ENCODE data around the gene CST3.

CST3 gene

DNA sequence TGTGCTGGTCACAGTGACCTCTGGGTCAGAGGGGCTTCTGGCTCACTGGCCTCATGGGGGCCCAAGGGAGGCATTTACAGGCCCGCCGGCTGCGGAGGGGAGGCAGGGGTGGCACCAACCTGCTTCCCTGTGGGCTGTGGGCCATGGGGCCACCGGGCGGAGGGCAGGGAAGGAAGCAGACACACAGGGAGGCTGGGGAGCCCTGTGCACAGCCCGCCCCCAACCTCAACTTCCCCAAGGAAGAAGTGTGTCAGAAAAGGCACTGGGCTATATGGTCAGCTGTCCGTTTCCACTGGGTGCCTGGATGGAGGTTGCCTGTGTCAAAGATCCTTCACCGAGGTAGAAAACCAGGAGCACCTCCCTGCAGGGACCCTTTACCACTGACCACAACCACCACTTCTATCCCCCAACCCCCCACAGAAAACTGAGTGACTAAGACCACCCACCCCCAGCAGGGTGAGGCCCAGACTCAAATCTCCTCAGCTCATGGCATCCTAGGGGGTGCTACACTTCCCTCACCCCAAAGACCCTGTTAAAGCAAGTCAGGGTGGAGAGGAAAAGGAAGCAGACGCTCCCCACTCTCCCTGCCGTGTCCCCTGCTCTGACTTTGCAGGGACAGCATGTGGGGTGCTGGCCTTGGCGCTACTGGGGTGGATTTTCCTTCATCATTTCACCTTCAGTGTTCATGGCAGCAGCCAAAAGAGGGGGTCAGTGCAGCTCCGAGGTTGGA, 5.6 kb downstream of the CST3 start:
- Histone ChIP-seq H3K9ac (ENCODE audit: low read length) (no peak overlapping the region), H3K79me2 (ENCODE audit: low read length) (no peaks in the 10 kb centered on the region), H3K27me3 (replicated peaks; ENCODE audit: insufficient read depth, low read length) (no peaks in the 10 kb centered on the region), H4K20me1 (ENCODE audit: insufficient read depth, low read length) (no peaks in the 10 kb centered on the region), H3F3A (ENCODE audit: insufficient read depth, low read length) (no peaks in the 10 kb centered on the region), H3K9me2 (replicated peaks; ENCODE audit: insufficient read depth, low read length) (no peaks in the 10 kb centered on the region), H3K4me1 (ENCODE audit: low read length) (no peaks in the 10 kb centered on the region), H2AFZ (ENCODE audit: low read length) (no peak overlapping the region), H3K9me3 (replicated peaks; ENCODE audit: insufficient read depth, low read length) (no peaks in the 10 kb centered on the region), H3K27ac (ENCODE audit: low read length) (no peak overlapping the region), H3K4me3 (ENCODE audit: low read length) (no peak overlapping the region), H3K4me2 (ENCODE audit: low read depth, low read length) (no peak overlapping the region), H3K36me3 (replicated peaks; ENCODE audit: insufficient read depth, low read length) (no peaks in the 10 kb centered on the region)
- TF ChIP-seq EZH2phosphoT487 (IDR thresholded peaks at IDR 0.05; ENCODE audit: low read length), result no peak
- TF ChIP-seq, protein P1, sequence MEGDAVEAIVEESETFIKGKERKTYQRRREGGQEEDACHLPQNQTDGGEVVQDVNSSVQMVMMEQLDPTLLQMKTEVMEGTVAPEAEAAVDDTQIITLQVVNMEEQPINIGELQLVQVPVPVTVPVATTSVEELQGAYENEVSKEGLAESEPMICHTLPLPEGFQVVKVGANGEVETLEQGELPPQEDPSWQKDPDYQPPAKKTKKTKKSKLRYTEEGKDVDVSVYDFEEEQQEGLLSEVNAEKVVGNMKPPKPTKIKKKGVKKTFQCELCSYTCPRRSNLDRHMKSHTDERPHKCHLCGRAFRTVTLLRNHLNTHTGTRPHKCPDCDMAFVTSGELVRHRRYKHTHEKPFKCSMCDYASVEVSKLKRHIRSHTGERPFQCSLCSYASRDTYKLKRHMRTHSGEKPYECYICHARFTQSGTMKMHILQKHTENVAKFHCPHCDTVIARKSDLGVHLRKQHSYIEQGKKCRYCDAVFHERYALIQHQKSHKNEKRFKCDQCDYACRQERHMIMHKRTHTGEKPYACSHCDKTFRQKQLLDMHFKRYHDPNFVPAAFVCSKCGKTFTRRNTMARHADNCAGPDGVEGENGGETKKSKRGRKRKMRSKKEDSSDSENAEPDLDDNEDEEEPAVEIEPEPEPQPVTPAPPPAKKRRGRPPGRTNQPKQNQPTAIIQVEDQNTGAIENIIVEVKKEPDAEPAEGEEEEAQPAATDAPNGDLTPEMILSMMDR (IDR thresholded peaks at IDR 0.05; ENCODE audit: low read length), result no peak
- TF ChIP-seq EZH2 (optimal IDR thresholded peaks at IDR 0.05; ENCODE audit: low read depth, low read length), result no peak
- no peak for DNase-seq

DNA sequence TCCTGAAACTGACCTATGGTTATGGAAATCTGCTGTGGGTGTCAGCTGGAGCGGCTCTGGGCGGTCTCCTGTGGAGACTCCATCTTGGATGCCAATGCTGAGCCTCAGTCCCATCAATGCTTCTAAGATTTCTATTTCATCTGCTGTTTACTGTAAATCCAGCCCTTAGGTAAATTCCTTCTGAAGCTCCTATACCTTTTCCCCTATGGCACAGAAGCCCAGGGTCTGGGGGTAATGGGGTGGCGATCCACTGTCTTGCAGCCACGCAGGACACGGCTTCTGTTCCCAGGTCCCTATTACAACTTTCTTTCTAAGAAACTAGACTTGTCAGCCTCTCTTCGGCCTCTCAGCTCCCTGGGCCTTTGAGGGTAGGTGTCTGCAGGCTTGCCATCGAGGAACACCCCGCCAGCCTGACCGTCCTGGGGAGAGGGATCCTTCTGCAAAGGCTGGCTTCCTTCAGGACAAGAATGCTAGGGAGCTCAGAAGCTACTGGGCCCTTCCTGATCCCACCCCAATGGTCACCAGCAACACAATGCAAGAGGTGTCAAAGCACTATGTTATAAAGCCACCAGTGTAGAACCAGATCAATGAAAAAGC, 6.4 kb downstream of the CST3 start:
- Histone ChIP-seq H3K4me2 (ENCODE audit: low read depth, low read length) (no peak overlapping the region), H2AFZ (ENCODE audit: low read length) (no peak overlapping the region)

DNA sequence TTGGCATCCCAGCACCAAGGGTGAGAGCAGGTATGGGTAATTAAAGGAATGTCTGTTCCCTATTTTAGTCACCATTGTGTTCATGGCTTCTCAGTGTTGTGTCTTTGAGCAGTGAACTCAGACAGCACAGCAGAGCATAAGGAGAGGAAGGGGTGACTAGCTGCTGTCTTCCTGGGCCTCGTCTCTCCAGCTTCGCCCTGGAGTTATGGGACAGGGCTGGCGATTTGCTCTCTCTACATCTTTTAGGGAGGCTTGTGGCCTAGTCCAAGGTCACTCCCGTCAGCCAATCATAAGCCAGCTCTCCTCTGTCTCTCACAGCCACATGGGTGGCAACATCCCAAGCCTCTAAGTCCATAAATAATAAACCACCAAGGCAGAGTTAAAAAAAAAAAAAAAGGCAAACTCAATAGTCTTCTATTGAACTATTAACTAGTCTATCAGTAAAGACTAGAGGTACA, 7.3 kb downstream of the CST3 start:
- Histone ChIP-seq H3K27me3 (replicated peaks; ENCODE audit: insufficient read depth, low read length) (no peaks in the 10 kb centered on the region), H3K27ac (ENCODE audit: low read length) (no peak overlapping the region), H3K4me1 (ENCODE audit: low read length) (no peaks in the 10 kb centered on the region), H3K36me3 (replicated peaks; ENCODE audit: insufficient read depth, low read length) (no peaks in the 10 kb centered on the region), H3K9me2 (replicated peaks; ENCODE audit: insufficient read depth, low read length) (no peaks in the 10 kb centered on the region), H3K4me3 (ENCODE audit: low read length) (no peak overlapping the region), H3F3A (ENCODE audit: insufficient read depth, low read length) (no peaks in the 10 kb centered on the region), H3K4me2 (ENCODE audit: low read depth, low read length) (no peak overlapping the region), H3K9me3 (replicated peaks; ENCODE audit: insufficient read depth, low read length) (no peaks in the 10 kb centered on the region), H3K9ac (ENCODE audit: low read length) (no peak overlapping the region), H3K79me2 (ENCODE audit: low read length) (no peaks in the 10 kb centered on the region), H2AFZ (ENCODE audit: low read length) (no peak overlapping the region), H4K20me1 (ENCODE audit: insufficient read depth, low read length) (no peaks in the 10 kb centered on the region)
- TF ChIP-seq, protein P1 (IDR thresholded peaks at IDR 0.05; ENCODE audit: low read length), result no peak
- TF ChIP-seq EZH2phosphoT487 (IDR thresholded peaks at IDR 0.05; ENCODE audit: low read length), result no peak
- no peak for TF ChIP-seq EZH2 (optimal IDR thresholded peaks at IDR 0.05; ENCODE audit: low read depth, low read length)
- DNase-seq, result no peak

More for the DNA sequence above, 6.4 kb downstream of the CST3 start:
- H3K27ac ChIP-seq (ENCODE audit: low read length), result no peak overlapping the region
- no peaks in the 10 kb centered on the region for H3K79me2 ChIP-seq (ENCODE audit: low read length)
- DNase-seq, result no peak
- H3K9me2 ChIP-seq (replicated peaks; ENCODE audit: insufficient read depth, low read length), result no peaks in the 10 kb centered on the region
- no peaks in the 10 kb centered on the region for H3F3A ChIP-seq (ENCODE audit: insufficient read depth, low read length)
- H3K9ac ChIP-seq (ENCODE audit: low read length), result no peak overlapping the region
- H3K36me3 ChIP-seq (replicated peaks; ENCODE audit: insufficient read depth, low read length), result no peaks in the 10 kb centered on the region
- no peaks in the 10 kb centered on the region for H3K9me3 ChIP-seq (replicated peaks; ENCODE audit: insufficient read depth, low read length)
- H3K27me3 ChIP-seq (replicated peaks; ENCODE audit: insufficient read depth, low read length), result no peaks in the 10 kb centered on the region
- no peak overlapping the region for H3K4me3 ChIP-seq (ENCODE audit: low read length)
- H4K20me1 ChIP-seq (ENCODE audit: insufficient read depth, low read length), result no peaks in the 10 kb centered on the region
- no peaks in the 10 kb centered on the region for H3K4me1 ChIP-seq (ENCODE audit: low read length)
- TF ChIP-seq EZH2phosphoT487 (IDR thresholded peaks at IDR 0.05; ENCODE audit: low read length) (no peak), EZH2 (optimal IDR thresholded peaks at IDR 0.05; ENCODE audit: low read depth, low read length) (no peak)
- TF ChIP-seq, protein P1 (IDR thresholded peaks at IDR 0.05; ENCODE audit: low read length), result no peak

Data from MM.1S (cell line).